K562 treated with DMSO at 1 percent for 24 hours (cell line): ENCODE measurements around the gene ARMC10. TPM values are rescaled to one million over a fixed set of nuclear protein-coding genes. Genes with fewer than 3 reads are reported as not detected.

ENCODE experiments used
- total RNA-seq: library from RNA; unstranded; fragments of 300-600 nt; gene quantifications from 2 replicates; pipeline ENCODE4 v1.2.3, GENCODE V29; 2022; ENCODE audit warnings: low read depth; ENCODE audit not compliant: insufficient read depth

The ARMC10 gene
- total RNA-seq, result 34.7 and 35.7 TPM in 2 replicates

DNA sequence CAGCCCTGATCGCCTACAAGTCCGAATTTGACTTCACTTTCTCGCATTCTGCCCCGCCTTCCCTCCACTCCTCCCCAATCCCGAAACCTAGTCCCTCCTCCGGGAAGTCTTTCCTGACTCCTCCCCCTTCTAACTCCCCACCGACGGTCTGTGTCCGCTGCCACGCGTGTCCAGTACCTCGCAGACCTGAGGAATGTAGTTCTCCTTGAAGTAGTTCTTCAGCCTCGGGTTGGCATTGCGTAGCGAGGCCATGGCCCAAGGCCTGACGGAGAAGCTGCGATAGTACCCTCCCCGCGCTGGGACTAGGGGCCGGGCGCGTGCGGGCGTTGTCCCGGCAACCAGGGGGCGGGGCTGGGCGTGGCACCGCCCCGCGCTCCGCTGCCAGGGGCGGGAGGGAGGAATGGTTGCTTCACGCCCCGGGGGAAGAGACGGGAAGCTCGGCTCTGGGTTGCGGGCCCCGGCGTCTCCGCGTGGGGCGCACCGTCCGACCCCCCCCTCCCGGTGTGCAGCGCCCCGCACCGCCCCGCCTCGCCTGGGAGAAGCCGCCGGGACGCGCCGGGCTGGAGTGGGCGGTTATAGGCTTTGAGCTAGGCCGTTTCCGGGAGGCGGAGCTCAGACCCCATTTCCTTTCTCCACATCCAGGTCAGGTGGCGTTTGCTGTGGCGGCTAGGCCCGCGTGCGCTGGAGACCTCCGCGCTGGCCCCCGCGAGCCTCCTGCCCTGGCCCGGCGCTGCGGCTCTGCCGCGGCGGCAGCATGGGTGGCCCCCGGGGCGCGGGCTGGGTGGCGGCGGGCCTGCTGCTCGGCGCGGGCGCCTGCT, at the start of gene ARMC10, which contains the start of gene FBXL13:
Gene ARMC10, plus strand, starts transcription at position 622 of the 818 bp plus-strand sequence. Its CDS starts 133 bp downstream, at position 755.
Gene FBXL13, minus strand, starts transcription at position 278 of the 818 bp plus-strand sequence.

Other genes starting within 250 kb of the ARMC10 start
- gene LRRC17, start 162.1 kb upstream of the ARMC10 start, total RNA-seq, result not detected in 2 replicates
- gene FBXL13, start 344 bp upstream of the ARMC10 start, total RNA-seq, result 17.0 and 17.2 TPM in 2 replicates
- 2.3 and 3.2 TPM in 2 replicates for gene NAPEPLD, start 74.0 kb downstream of the ARMC10 start, total RNA-seq
- gene PMPCB, start 222.3 kb downstream of the ARMC10 start, total RNA-seq, result 96.2 and 106 TPM in 2 replicates